Activated T-cell treated with anti-CD3 and anti-CD28 coated beads, Interleukin-2, amount 50 U/mL, for 72 hours (primary cell): Measurements from ENCODE around the gene PLB1. TPM values are rescaled to one million over a fixed set of nuclear protein-coding genes. Genes with fewer than 3 reads are reported as not detected.
A peak's percentile ranks its signal among the peaks of the same experiment; 100 is the strongest.

Experiments
- ATAC-seq, 2 donors: fragments of 150-1000 bp; cut with Tn5 transposase; replicated peaks in 1 of 2; 2 replicates each; pipeline ENCODE4 v1.10.0; 2021; ENCODE audit warnings: moderate library complexity in 2 of 2, mild to moderate bottlenecking in 1 of 2
- DNase-seq, 2 donors: peaks; one replicate each; pipeline ENCODE4 v3.0.0; 2021 to 2022; ENCODE audit warnings: mixed read lengths in 1 of 2
- H3K27ac Mint-ChIP-seq: one replicate; pipeline ENCODE4 v1.8.0; 2022; ENCODE audit warnings: mild to moderate bottlenecking, moderate library complexity, mixed read lengths
- H3K27me3 Mint-ChIP-seq: one replicate; pipeline ENCODE4 v1.8.0; 2022; ENCODE audit warnings: low read depth, mixed read lengths
- H3K36me3 Mint-ChIP-seq, 2 donors: one replicate each; pipeline ENCODE4 v1.8.0; 2022; ENCODE audit warnings: mixed read lengths in 2 of 2, mild to moderate bottlenecking in 1 of 2; ENCODE audit not compliant: insufficient read depth in 2 of 2
- H3K4me1 Mint-ChIP-seq: one replicate; pipeline ENCODE4 v1.8.0; 2022; ENCODE audit warnings: low read depth, mixed read lengths
- H3K4me3 Mint-ChIP-seq, 2 donors: one replicate each; pipeline ENCODE4 v1.8.0; 2022; ENCODE audit warnings: mild to moderate bottlenecking in 2 of 2, mixed read lengths in 2 of 2, moderate library complexity in 2 of 2
- H3K9me3 Mint-ChIP-seq, 2 donors: one replicate each; pipeline ENCODE4 v1.8.0; 2022; ENCODE audit warnings: mixed read lengths in 2 of 2
- total RNA-seq, 2 donors: library from RNA; stranded (reverse); gene quantifications; one replicate each; pipeline ENCODE4 v1.2.3, GENCODE V29; 2022

PLB1 gene
- total RNA-seq, 2 donors from 2014 or later = 0.72 to 1.9 TPM

DNA sequence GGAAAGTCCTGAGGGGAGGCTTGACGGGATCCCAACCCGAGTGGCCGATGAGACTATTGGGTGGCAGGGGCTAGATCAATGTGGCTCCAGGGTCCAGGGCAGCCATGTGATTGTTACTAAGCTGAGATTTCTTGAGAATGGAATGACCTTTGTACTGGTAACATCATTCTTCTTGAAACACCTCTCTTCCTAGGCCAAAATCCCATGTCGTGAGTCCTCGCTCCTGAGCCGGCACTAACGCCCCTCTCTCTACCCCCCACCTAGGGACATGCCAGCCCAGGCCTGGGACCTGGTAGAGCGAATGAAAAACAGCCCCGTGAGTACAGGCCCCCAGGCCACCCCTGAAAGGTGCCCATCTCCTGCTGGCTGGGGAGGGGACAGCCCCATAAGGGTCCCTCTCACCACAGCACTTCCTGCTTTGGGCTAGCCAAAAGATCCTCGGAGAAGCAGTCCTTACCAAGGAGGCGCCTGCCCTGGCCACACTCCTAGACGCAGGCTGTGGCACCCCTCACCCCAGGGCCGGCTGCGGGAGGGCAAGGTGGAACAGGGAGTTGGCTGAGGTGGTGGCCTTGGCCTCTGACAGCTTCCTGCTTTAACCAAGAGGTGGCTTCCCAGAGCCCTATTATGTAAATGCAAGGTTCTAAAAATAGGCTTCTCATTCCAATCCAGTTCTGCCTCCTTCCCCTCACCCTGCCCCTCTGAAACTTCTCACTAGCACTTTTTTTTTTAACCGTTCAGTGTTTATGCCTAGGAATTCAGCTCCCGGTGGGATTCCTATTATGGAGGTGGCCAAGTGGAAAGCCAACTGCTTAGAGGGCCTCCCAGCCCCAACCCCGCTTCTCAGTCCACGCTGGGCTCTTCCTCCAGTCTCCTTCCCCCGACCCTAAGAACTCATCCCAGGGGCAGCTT, 129.2 kb downstream of the PLB1 start:
- peak; percentile 75 to 76 for DNase-seq
- H3K9me3 Mint-ChIP-seq = no peaks in the 10 kb centered on the region
- H3K4me1 Mint-ChIP-seq = peaks cover 81% of the 10 kb centered on the region
- no peaks in the 10 kb centered on the region for H3K27me3 Mint-ChIP-seq
- H3K4me3 Mint-ChIP-seq = peak overlapping the region; percentile 76 to 87
- H3K36me3 Mint-ChIP-seq = no peaks in the 10 kb centered on the region
- ATAC-seq = peak; percentile 72 to 76
- peak overlapping the region; percentile 95 for H3K27ac Mint-ChIP-seq

DNA sequence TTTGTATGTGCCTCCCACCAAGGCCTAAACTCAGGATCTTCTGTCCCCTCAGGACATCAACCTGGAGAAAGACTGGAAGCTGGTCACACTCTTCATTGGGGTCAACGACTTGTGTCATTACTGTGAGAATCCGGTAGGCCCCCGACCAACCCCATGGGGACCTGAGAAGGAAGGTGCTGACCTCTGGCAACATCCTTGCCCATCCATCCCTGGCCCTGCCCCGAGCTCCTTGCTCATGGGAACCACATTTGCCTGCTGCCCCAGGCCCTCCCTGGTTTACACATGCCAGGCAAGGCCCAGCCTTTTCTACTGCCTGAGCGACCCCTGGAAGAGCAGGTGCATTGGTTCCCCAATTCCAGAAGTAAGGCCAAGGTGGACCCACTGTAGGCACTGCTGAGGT, 130.5 kb downstream of the PLB1 start:
- H3K27me3 Mint-ChIP-seq = no peaks in the 10 kb centered on the region
- H3K4me1 Mint-ChIP-seq = peaks cover 68% of the 10 kb centered on the region
- ATAC-seq (no peak), DNase-seq (no peak)
- H3K4me3 Mint-ChIP-seq = no peak overlapping the region
- H3K36me3 Mint-ChIP-seq = no peaks in the 10 kb centered on the region
- no peak overlapping the region for H3K27ac Mint-ChIP-seq
- no peaks in the 10 kb centered on the region for H3K9me3 Mint-ChIP-seq

DNA sequence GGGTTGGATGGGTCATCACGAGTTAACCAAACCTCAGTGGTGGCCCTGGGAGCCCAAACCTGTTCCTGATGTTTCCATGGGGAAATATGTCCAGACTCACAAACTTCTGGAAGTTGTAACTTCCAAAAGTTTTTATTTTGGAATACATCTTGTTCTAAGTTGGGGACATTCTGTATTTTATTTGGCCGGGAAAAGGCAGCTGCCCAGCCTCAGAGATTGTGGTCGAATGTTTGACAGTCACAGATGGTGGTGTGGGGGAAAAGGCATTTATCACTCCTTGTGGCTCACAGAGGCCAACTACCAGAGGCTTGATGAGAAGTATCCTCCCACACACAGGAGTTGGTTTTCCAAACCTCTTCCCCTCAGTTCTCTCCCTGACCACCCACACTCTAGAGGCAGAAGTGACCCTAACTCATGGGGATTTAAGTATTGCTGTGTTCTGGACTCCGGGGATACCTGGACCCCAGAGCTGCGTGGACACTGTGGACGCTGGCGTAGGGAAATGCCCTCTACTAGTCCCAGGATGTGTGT, 131.1 kb downstream of the PLB1 start:
- Mint-ChIP-seq H3K9me3 (no peaks in the 10 kb centered on the region), H3K36me3 (no peaks in the 10 kb centered on the region)
- ATAC-seq = no peak

DNA sequence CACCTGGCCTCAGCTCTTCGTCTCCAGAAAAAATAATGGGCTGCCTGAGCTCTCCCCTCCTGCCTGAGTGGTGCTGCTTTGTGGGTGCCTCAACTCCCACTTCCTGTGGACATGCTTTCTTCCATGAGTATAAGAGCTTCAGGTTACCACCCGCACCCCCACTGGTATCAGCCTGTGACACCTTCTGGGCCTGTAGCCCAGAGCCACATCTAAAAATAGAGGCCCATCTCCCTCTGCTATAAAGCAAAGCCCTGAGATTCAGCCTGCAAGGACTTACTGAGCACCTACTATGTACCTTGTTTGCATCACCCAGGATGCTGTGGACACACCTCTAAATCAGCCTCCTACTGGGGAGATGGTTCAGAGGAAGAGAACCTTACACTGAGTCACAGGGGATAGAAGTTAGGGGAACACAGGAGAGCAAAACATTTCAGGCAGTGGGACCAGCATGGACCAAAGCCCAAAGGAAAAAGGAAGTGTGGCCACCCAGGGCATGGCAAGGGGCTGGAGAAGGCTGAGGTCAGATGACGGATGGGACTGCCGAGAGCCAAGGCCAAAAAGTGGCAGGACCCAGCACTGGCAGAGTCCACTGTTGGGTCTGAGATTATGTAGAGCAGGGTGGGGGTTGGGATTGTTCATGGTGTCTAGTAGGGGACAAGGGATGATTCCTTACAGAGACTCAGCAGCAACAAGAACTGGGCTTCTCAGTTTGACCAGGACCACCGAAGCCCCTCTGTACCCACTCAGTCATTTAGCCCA, 132.0 kb downstream of the PLB1 start:
- ATAC-seq (peak in 1 of 2 donors; percentile 25), DNase-seq (no peak)
- H3K36me3 Mint-ChIP-seq = no peaks in the 10 kb centered on the region
- H3K9me3 Mint-ChIP-seq = no peaks in the 10 kb centered on the region
- H3K27ac Mint-ChIP-seq = no peak overlapping the region
- peaks cover 53% of the 10 kb centered on the region for H3K4me1 Mint-ChIP-seq
- no peak overlapping the region for H3K4me3 Mint-ChIP-seq
- no peaks in the 10 kb centered on the region for H3K27me3 Mint-ChIP-seq

More for the DNA sequence above, 131.1 kb downstream of the PLB1 start:
- H3K27ac Mint-ChIP-seq = no peak overlapping the region
- no peak overlapping the region for H3K4me3 Mint-ChIP-seq
- H3K4me1 Mint-ChIP-seq = peaks cover 62% of the 10 kb centered on the region
- DNase-seq = no peak
- no peaks in the 10 kb centered on the region for H3K27me3 Mint-ChIP-seq

DNA sequence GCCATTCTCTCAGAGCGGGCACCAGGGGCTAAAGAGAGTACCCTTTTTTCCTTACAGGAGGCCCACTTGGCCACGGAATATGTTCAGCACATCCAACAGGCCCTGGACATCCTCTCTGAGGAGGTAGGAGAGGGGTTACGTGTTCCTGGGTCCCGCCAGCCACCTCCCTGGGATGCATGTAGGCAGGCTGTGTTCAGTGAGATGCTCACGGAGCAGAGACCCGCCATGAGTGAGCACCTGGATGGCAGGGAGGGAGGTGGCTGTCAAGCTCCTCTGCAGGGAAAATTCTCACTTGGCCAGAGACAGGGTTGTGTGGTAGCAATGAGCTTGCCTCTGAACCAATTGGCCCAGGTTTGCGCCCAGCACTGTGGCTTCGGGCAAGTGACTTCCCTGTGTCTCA, 132.6 kb downstream of the PLB1 start:
- DNase-seq (no peak), ATAC-seq (no peak)
- no peak overlapping the region for H3K27ac Mint-ChIP-seq
- H3K4me1 Mint-ChIP-seq = peaks cover 47% of the 10 kb centered on the region
- H3K4me3 Mint-ChIP-seq = no peak overlapping the region
- no peaks in the 10 kb centered on the region for H3K9me3 Mint-ChIP-seq
- no peaks in the 10 kb centered on the region for H3K36me3 Mint-ChIP-seq
- H3K27me3 Mint-ChIP-seq = no peaks in the 10 kb centered on the region

DNA sequence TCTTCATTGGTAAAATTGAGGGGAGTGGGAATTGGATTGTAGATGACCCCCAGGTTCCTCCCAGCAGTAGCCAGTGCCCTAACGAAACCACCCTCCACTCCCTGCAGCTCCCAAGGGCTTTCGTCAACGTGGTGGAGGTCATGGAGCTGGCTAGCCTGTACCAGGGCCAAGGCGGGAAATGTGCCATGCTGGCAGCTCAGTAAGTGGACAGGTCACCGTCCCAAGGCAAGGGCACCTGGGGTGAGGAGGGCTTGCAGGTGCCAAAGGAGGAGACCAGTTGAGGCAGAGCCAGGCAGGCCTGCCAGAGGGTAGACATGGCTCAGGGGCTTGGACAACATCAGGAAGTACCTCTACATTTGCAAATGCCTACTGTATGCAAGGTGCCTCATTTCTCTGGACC, 133.1 kb downstream of the PLB1 start:
- Mint-ChIP-seq H3K4me1 (peaks cover 42% of the 10 kb centered on the region), H3K27ac (no peak overlapping the region), H3K9me3 (no peaks in the 10 kb centered on the region), H3K4me3 (no peak overlapping the region), H3K36me3 (no peaks in the 10 kb centered on the region), H3K27me3 (no peaks in the 10 kb centered on the region)
- DNase-seq (no peak), ATAC-seq (no peak)

DNA sequence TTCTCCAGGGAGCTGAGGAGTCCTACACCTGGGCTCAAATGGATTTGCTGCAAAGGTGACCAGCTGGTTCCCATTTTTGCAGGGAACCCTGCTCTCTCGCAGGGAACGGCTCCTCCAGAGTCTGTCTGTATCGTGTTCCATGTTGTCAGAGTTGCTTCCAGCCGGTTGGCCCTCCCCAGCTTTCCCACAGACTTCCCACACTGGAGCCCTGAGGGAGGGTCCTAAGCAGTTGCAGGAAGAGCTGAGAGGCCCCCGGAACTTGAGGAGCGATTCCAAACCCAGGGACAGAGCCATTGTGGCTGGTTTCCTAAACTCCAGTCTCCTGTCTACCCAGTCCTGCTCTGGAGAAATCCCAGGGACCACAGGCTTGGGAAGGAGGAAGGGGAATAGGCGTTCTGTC, 134.1 kb downstream of the PLB1 start:
- no peak overlapping the region for H3K4me3 Mint-ChIP-seq
- H3K36me3 Mint-ChIP-seq = no peaks in the 10 kb centered on the region
- H3K4me1 Mint-ChIP-seq = peaks cover 33% of the 10 kb centered on the region
- H3K27ac Mint-ChIP-seq = no peak overlapping the region
- H3K9me3 Mint-ChIP-seq = no peaks in the 10 kb centered on the region
- ATAC-seq = no peak
- DNase-seq = no peak
- no peaks in the 10 kb centered on the region for H3K27me3 Mint-ChIP-seq

DNA sequence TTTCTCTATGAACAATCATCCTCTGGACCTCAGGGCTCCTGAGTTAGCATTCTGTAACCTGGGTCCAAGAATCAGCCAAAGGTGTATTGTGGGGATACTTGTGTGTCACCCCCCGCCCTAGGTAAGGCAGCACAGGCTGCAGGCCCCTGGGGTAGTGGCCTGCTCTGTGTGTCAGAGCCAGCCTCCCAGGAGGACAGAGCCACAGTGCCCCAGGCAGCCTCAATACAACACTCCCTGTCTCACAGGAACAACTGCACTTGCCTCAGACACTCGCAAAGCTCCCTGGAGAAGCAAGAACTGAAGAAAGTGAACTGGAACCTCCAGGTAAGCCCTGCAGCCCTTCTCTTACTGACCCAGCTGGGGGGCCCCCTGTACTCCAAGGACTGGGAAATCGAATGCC, 134.5 kb downstream of the PLB1 start:
- Mint-ChIP-seq H3K4me3 (no peak overlapping the region), H3K27ac (no peak overlapping the region)

DNA sequence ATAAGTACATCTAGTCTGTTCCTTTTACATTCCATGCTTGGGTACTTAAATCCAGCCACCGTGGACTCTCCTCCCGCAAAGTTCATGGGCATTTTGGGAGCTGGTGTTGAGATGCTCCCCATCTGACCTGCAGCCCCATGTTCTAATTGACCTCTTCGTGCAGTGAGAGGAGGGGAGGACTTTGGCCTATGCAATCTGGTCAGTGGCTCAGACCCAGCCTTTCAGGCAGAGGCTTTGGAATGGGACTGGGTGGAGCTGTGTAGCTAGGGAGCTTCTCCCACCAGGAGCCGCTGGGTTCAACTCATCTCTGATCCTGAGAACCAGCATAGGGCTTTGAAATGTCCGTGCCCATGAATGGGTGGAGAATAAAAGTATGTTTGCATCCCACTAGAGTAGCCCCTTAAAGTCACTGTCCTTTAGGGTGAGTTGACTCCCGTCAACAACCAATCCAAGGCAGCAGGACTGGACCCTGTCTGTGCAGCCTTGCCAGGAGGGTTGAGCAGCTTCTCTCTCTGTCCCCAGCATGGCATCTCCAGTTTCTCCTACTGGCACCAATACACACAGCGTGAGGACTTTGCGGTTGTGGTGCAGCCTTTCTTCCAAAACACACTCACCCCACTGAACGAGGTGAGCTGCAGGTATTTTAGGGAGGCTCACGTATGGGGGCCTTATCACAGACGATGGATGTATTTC, 135.8 kb downstream of the PLB1 start:
- H3K36me3 Mint-ChIP-seq = no peaks in the 10 kb centered on the region
- no peak overlapping the region for H3K4me3 Mint-ChIP-seq
- H3K27me3 Mint-ChIP-seq = no peaks in the 10 kb centered on the region
- no peak overlapping the region for H3K27ac Mint-ChIP-seq
- no peaks in the 10 kb centered on the region for H3K9me3 Mint-ChIP-seq
- DNase-seq (no peak), ATAC-seq (no peak)
- H3K4me1 Mint-ChIP-seq = peaks cover 21% of the 10 kb centered on the region

More for the DNA sequence above, 134.5 kb downstream of the PLB1 start:
- Mint-ChIP-seq H3K4me1 (peaks cover 28% of the 10 kb centered on the region), H3K9me3 (no peaks in the 10 kb centered on the region), H3K36me3 (no peaks in the 10 kb centered on the region), H3K27me3 (no peaks in the 10 kb centered on the region)
- ATAC-seq = no peak
- no peak for DNase-seq

DNA sequence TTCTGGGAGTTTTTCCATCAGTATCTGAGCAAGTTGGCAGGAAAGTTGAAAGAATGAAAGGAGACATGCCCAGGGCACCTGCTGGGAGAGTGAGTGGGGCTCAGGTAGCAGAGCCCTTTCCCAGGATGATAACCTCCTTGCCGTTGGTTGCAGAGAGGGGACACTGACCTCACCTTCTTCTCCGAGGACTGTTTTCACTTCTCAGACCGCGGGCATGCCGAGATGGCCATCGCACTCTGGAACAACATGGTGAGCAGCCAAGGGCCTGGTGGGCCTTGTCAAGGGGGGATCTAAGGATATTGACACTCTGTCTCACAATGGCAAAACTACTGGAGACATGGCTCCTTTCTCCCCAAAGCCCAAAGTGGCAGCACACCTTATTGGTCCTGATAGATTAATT, 136.9 kb downstream of the PLB1 start:
- peaks cover 9% of the 10 kb centered on the region for H3K4me1 Mint-ChIP-seq
- DNase-seq = no peak
- H3K27me3 Mint-ChIP-seq = no peaks in the 10 kb centered on the region

DNA sequence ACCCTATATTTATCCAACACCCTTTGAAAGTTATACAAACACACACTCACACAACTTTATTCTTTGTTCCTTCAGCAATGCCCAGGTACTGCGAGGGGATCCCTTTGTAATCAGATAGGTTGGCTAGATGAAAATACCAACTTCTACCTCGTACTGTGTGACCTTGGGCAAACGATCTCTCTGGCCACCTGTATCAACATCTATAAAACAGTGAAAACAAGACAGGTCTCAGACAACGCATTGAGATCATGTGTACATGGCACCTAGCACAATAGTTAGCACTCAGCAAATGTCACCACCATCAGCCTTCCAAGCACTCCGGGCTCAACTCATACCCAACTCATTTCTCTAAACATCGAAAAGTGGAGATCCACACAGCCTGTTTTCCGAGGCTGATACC, 137.3 kb downstream of the PLB1 start:
- ATAC-seq (no peak), DNase-seq (no peak)
- H3K4me3 Mint-ChIP-seq = no peak overlapping the region
- no peaks in the 10 kb centered on the region for H3K27me3 Mint-ChIP-seq
- no peaks in the 10 kb centered on the region for H3K36me3 Mint-ChIP-seq
- peaks cover 9% of the 10 kb centered on the region for H3K4me1 Mint-ChIP-seq
- no peak overlapping the region for H3K27ac Mint-ChIP-seq
- H3K9me3 Mint-ChIP-seq = no peaks in the 10 kb centered on the region

More for the DNA sequence above, 136.9 kb downstream of the PLB1 start:
- H3K27ac Mint-ChIP-seq = no peak overlapping the region
- ATAC-seq = no peak
- H3K36me3 Mint-ChIP-seq = no peaks in the 10 kb centered on the region
- H3K4me3 Mint-ChIP-seq = no peak overlapping the region
- no peaks in the 10 kb centered on the region for H3K9me3 Mint-ChIP-seq

DNA sequence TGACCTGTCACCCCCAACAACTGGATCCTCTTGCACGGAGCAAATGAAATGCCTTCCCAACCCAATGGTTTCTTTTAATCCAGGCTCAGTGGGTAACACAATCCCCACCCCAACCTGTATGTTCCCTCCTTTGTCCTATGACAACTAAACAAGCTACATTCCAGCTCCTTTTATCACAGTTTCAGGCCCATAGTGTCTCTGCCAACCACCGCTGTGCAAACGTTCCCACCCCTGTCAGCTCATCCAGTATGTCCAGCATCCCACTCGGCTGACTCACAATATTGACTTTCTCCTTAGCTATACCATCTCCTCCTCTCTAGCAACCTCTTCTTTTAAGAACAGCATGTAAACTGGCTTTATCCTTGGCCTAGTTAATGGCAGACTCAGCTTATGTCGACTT, 137.9 kb downstream of the PLB1 start:
- H3K4me1 Mint-ChIP-seq = peaks cover 12% of the 10 kb centered on the region
- no peak overlapping the region for H3K4me3 Mint-ChIP-seq
- H3K9me3 Mint-ChIP-seq = no peaks in the 10 kb centered on the region
- no peaks in the 10 kb centered on the region for H3K36me3 Mint-ChIP-seq
- H3K27me3 Mint-ChIP-seq = no peaks in the 10 kb centered on the region
- DNase-seq (no peak), ATAC-seq (no peak)
- no peak overlapping the region for H3K27ac Mint-ChIP-seq

DNA sequence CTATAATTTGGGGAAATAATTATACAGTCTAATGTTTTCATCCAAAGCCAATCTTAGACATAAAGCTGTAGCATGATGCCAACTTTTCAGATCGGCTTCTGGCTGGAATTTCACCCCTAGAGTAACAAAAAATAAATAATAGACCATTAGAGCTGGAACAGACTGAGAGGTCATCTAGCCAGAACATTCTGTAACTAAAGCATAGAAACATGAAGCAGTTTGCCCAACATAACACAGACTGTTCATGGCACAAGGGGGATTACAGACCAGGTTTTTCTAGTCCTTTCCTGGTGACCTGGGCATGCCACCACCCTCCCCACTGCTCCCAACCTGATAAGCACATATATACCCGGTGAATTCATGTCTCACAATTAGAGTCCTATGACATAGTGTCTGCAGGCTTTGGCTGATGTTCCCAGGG, 139.3 kb downstream of the PLB1 start:
- no peaks in the 10 kb centered on the region for H3K9me3 Mint-ChIP-seq

More for the DNA sequence above, 139.3 kb downstream of the PLB1 start:
- no peak overlapping the region for H3K27ac Mint-ChIP-seq
- H3K4me1 Mint-ChIP-seq = peaks cover 19% of the 10 kb centered on the region
- ATAC-seq (no peak), DNase-seq (no peak)
- H3K27me3 Mint-ChIP-seq = no peaks in the 10 kb centered on the region
- H3K36me3 Mint-ChIP-seq = no peaks in the 10 kb centered on the region
- no peak overlapping the region for H3K4me3 Mint-ChIP-seq
